CD4-positive, alpha-beta T cell treated with Interleukin-15 for 4 hours (primary cell): ENCODE data around the gene TMC3.
"Not testable (repeated sequence)": the region's sequence is repeated elsewhere in the genome, so short reads cannot be mapped to it uniquely, and the experiment has no call there.

ENCODE experiments used
- DNase-seq: peaks from one replicate; pipeline ENCODE4 v3.0.0-alpha.2; 2020; ENCODE audit warnings: low spot score

TMC3 gene

DNA sequence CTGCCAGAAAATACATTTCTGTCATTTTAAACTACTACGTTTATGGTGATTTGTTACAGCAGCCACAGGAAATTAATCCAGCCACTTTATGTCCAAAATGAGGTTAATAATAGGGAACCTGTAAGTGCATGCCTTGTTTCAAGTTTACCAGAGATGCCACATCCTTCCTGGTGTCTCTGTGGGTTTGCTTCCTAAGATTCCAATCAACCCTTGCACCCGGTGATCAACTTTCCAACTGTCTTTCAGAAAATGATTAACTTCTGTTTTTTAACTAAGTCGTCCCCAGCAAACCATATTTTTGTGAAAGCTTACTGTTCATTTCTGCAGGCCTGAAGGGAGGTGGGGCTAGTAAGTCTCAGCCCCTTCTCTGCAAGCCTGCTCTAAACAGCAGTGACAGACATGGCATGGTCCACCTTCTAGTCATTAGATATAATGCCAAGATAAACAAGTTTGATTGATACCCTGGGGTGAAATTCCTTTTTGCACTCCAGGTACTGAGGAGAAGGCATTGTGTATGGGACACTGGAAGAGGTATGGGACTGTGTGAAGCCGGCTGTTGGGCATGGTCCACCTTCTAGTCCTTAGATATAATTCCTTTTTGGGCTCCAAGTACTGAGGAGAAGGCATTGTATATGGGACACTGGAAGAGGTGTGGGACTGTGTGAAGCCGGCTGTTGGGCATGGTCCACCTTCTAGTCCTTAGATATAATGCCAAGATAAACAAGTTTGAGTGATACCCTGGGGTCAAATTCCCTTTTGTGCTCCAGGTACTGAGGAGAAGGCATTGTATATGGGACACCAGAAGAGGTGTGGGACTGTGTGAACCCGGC is 11.1 kb upstream of the TMC3 start:
- DNase-seq = no peak

DNA sequence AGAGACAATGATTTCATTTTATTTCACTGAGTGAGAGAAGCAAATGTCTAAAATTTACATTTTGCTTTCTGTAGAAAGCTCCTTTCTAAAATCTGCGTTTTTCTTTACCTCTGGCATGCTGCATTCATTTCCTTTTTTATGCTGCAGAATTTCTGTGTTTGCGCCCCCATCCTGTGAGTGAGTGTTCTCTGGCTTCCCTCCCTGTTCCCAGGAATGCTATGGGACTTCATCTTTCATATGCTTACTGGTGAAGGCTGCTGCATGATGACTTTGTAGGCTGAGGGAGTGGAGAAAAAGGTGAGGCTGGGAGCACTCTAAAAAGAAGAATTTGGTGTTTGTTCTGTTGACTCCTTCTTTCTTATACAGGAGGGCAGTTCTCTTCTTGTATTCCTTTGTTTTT is 7.7 kb upstream of the TMC3 start:
- DNase-seq = no peak

DNA sequence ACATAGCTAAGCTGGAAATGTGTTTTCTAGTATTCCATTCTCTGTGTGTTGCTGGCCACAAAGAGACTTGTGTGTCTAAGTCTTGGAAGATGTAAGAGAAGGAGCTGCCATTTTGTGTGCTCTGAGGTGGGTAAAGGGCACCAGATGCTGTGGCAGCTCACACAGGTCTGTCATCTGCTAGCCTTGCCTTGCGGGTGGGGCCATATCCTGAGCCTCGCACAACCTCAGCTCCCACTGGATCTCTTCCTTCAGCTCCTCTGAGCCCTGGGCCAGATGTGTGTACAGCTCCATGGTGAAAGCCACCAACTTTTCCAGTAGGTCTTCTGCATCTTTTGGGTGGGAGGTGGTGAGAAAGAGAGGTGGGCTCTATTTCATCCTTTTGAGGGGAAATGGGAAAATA is 6.7 kb upstream of the TMC3 start:
- no peak for DNase-seq

DNA sequence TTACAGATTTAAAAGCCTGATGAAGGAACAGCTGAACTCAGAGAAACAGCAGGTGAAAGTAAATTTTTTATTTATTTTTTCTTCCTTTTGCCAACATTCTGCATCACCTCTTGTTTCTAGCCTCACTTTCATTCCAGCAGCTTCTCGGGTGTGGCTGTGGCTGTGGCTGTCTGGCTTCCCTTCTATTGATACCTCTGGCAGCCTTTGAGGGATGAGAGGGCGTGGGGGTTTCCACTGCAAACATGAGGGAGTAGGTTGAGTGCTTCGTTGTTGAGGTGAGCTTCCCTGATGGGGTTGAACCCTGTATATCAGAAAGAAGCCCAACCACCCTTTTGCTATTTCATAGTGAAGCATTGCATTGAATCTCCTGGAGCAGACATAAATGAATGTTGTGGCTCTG is 6.2 kb upstream of the TMC3 start:
- DNase-seq = no peak

DNA sequence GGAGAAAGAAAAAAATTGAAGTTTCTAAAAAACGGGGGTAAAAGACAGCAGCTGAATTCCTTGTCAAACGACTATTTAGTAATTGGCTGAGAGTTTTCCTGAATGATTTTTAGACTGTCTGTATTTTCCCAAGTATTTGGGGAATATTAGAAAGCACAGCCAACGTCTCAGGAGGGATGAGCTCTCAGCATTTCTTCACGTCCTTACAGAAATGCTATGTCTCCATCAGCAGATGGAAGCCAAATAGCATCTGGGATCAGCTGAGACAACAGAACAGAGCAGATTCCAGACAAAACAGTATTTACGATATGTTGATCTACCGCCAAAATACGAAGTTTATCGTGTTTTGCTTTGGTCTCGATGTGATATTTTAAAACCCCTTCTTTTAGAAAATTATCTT is 5.3 kb upstream of the TMC3 start:
- DNase-seq = no peak

DNA sequence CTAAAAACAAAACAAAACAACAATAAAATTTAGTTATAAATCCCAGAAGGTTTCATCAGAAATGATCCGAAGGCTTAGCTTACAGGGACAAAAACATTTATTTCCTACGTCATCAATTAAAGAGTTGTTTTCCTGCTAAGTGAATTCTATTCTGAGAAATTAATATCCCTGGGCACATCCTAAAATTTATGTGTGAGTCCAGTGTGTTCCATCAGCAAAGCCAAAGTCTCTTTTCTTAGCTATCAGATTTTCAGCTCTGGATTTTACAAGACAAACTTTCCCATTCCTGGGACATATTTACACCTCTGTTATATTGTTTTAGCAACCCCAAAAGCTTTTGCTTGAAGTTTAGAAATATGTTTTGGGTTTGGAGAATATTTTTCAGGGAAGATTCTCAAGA is 4.4 kb upstream of the TMC3 start:
- no peak for DNase-seq

DNA sequence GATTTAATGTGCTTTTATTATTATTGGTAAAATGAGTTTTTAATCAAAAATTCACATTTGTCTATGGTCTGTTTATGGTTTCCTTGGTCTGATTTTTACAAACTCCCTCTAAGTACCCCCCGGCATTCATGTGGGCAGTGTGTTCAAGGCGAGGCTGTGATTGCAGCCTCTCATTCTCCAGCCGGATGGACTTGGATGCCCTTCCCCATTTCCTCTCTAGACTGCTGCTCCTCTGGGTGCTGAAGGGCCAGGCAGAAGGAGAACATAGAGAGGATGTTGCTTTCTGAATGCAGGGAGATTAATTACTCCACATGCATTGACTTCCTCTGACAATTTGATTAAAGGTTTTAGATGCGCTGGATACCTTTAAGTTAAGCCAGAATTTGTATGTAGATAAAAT is 3.9 kb upstream of the TMC3 start:
- DNase-seq = no peak

DNA sequence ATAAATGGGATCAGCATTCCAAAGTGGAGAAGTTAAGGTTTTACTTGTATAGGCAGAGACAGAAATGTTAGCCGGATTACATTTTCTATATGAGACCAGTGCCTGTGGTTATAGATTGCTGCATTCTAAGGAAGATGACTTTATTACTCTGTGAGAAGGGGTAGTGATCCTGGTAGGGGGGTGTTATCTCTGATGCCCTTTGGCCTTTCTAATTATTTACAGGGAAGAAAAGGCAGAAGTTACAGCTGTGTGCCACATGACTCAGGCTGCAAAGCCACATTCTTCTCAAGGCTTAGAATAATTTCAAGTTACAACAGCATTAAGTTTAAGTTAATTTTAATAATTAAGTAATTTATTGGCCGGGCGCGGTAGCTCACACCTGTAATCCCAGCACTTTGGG is 2.2 kb upstream of the TMC3 start:
- no peak for DNase-seq

DNA sequence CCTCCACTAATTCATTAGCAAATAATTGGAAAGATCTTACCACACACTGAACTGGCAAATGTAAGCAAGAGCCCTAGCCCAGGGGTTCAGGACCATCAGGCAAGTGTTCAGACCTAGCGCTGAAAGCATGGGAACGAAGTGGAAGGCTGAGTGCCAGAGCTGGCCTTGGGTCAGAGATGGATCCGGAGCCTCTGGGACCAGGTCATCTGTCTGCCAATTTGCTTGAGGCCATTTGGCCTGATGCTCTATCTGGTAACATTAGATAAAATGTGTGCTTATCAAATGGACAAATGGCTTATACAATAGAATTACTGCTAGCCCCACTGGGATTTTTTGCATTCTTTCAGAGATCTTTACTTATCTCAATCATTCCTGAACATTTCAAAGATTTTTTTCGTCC is 1.4 kb upstream of the TMC3 start:
- no peak for DNase-seq

DNA sequence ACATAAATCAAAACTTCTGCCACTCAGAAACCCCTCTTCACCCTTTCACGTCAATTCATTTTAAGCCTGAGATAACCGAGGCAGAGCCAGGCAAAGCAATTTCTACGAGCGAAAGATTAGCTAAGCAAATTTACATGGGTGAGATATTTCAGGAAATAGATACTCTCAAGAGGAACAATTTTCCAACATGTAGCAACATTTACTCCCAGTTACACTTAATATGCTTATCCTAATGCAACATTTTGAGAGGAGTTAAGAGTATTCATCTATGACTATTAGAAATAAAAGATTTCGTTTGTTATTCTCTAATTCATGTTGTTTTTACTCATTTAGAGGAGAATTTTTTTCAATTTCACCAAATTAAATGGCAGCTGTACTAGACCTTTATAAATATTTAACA is 837 bp downstream of the TMC3 start:
- no peak for DNase-seq

DNA sequence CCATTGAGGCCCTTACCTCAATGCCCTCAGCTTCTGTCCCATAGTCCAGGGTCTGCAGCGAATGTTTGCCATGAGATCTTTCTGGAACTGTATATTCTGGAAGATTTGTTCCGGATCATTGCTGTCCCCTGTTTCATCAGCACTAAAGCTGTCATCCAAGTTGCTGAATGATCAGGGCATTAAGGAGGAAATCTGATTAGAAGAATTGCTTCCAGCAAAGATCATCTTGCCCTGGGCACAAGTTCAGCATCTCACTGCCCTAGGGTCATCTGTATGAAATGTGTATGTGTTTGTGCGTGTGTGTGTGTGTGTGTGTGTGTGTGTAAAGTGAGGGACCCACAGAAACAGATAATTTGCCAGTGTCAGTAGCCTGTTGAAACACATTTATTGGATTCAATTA is 1.4 kb downstream of the TMC3 start:
- no peak for DNase-seq

DNA sequence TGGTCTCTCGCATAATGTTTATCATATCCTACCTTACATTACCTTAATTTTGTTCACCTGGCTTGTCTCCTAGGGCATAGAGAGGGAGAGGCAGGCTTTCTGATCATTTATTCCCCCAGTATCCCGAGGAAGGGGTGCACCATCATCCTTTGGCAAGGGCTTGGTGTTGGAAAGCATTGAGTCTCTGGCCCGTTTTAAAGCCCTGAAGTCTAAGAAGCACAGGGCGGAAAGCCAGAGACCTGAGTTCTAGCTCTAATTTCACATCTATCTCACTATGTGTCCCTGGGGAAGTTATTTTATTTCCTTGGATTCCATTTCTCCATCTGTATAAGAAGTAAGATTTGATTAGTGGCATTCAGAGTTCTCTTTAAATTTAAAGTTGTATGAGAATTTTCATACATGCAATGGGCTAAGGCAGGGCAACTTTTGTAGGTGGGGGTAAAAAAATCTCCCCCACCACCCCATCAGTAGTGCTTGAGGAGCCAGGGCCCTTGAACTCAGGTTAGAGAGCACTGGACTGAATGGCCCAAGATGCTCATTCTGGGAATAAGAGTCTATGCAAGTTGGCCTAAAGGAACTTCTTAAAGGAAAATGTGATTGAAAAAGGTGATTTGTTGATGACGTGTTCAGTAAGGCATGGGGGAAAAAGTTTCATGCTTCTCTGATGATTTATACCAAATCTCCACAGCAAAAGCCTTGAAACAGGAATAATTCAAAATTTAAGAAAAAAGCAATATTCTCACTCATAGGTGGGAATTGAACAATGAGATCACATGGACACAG is 10.1 kb downstream of the TMC3 start:
- no peak for DNase-seq

DNA sequence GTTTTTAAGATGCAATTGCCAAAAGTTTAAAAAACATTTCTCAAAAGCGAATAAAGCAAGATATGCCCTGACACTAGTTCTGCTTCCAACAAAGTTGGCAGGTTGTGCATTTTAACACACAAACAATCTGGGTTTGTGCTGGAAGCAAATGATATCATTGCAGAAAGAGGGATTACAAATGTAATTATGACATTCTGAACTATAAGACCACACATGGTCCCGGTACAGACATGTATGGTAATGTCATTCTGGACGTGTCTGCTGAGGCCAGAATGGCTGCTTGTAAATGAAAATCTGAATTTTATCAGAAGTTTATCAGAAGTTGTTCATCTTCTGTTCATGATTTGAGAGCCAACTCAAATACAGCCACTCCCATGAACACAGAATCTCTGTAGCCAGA is 10.7 kb downstream of the TMC3 start:
- DNase-seq = no peak

DNA sequence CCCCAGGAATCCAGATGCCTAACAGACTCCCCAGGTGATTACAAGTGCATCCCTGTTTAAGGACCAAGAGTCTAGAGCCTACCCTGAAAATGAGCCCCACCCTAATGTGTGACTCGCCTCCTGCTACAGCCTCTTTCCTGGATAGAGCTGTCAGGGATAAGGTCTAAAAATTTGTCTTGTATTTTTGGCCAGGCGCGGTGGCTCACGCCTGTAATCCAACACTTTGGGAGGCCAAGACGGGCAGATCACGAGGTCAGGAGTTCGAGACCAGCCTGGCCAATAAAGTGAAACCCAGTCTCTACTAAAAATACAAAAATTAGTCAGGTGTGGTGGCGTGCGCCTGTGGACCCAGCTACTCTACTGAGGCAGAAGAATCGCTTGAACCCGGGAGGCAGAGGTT is 11.2 kb downstream of the TMC3 start:
- no peak for DNase-seq

DNA sequence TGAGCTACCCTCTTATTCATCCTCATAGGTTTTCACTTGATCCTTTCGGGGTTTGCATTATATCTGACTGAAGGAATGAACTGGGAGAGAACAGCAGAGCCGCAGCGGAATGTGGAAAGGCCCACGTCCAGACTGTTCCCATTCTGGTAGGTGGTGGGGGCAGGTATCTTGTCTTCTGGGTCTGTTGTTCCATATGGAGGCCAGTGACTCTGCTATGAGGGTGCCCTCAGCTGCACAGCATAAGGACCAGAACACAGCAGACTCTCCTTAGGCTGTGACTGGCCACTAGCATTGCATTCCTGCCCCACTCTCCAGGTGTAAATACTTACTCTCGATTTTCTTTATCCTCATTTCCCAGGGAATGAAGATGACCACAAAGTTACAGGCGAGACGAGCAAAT is 12.1 kb downstream of the TMC3 start:
- no peak for DNase-seq

DNA sequence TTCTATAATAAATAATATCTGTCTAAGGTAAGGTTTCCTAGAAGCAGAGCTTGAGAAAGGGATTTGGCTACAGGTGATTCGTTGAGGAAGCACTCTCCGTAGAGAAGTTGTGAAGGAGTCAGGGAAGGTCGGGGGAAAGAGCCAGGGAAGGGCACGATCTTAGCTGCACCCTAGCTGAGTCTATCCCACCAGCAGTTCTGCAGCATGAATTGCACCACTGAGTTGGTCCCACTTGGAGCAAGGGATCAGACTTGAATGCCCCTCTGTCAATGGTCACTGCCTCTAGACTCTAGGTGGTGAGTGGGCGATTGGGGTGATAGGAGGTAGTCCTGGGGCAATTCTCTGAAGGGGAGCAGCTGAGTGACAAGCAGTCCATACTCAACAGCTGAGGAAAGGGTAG is 13.5 kb downstream of the TMC3 start:
- no peak for DNase-seq

DNA sequence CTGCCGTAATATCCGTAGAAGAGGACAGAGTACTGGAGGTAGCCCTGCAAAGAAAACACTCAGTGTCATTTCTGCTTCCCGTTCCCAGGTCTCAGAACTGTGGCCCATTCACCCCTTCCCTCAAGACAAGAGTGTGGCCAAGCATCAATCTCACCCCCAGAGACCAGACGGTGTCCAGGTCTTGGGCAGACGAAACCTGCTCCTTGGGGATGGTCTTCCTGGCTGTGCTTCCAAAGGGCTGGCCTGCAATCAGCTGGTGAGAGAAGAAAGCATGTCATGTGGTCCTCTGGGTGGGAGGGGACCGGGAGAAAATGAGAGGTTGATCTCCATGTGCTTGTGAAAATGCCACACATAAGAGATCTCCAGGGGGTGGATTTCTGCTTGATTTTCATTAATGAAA is 15.8 kb downstream of the TMC3 start:
- DNase-seq = no peak

DNA sequence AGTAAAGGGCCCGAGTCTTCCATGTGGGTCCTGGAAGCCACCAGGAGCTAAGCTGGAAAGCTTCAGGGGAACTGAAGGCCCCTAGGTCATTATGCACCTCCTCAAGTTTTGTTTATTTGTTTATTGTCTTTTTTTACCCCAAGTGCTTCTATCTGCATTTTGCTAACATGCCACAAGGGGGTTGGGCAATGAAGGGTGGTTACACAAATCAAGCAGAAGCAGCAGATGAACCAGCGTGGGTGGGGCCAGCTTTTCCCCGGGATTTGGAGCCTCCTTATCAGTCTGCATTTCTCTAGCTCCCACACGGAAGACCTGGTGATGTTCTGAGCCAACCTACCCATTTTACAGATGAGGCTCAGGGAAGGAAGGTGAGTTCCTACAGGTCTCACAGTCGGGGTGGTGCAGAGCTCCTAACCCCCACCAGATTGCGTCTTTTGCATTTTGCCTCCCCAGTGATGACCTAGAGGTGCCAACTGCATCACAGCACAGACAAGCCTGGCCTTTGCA is 16.8 kb downstream of the TMC3 start:
- no peak for DNase-seq

DNA sequence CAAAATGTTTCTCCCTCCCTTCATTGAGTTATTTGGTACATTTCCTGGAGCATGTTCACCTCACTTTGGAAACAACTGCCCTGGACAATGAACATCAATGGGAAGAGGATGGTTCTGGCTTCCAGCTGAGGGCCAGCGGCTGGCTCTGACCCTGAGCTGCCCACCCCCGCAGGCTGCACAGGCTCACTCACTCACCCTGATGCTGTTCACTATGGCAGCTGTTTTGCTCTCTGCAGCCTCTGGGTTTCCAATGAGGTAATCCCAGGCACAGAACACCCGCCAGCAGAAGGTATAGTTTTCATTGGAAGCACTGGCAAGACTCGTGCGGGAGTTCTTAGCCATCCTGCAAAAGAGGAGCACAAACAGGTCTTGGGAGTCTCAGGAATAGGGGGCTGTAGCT is 17.8 kb downstream of the TMC3 start:
- no peak for DNase-seq

DNA sequence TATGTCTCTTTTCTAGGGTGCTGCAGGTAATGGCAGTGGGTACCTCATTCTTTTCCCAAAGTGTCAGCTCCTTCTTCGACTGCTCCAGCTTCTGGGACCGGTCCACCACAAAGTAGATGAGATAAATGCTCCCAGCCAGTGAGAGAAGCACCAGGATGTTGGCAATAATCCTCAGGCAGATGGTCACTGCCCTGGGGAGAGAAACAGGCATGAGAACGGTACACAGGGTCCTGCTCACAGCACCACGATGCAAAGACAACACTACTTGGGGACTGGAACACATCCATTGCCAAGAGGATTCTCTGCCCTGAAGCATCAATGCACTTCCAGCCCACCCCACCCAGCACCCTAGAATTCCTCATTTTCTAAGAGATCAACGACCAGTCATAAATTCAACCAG is 22.4 kb downstream of the TMC3 start:
- no peak for DNase-seq

DNA sequence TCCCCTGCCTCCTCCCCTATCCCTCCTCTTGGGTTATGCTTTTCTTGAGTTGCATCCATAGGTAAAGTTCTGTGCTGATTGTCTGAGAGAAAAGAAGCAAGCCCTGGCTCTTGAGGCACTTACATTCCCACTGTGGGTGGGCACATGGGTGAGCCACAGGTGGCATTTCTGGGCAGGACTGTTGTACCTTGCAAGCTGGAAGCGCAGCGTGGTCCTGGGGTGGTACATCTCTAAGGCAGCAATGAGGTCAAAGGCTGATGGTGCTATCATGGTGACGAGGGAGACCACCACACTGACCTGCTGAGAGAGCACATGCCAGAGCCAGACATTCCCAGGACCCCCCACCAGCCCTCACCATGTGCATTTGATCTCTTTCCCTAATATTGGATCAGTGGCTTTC is 24.7 kb downstream of the TMC3 start:
- no peak for DNase-seq

DNA sequence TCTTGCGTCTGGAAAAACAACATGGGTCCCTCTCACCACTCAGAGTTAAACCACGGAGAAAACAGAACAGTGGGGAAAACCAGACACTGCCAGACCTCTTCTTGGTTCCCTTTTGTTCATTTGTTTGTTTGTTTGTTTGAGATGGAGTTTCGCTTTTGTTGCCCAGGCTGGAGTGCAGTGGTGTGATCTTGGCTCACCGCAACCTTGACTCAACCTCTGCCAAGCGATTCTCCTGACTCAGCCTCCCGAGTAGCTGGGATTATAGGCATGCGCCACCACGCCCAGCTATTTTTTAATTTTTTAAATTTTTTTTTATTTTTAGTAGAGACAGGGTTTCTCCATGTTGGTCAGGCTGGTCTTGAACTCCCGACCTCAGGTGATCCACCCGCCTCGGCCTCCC is 25.3 kb downstream of the TMC3 start:
- not testable (repeated sequence) for DNase-seq

DNA sequence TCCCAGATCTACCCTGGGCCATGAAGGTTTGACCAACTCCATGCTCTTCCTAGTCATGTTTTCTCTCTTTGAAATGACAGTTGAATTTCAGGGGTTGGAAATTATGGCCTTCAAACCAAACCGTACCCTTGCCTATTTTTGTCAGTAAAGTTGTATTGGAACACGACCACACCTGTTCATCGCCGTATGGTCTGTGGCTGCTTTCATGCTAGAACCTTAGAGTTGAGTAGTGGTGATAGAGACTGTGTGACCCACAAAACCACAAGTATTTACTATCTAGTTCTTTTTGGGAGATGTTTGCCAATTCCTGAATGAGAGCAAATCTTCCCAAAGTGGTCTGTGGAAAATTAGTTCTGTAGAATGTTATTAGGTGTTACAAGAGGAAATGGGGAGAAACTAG is 26.1 kb downstream of the TMC3 start:
- no peak for DNase-seq

DNA sequence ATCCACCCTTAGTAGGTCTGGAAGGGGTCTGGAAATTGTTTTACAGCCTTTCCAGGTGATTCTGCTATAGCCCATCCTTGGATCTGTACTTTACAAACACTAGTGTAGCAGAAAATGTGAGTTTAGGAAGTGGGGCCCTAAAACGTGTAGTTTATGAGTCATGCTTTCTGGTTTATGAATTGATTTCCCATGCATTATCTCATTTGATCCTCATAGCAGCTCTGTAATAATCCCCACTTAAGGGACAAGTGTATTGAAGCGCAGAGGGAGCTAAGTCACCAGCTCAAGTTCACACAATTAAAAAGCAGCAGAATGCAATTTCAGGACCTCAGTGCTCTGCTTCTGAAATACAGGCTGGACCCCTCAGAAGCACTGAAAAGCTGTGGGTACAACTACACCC is 27.4 kb downstream of the TMC3 start:
- no peak for DNase-seq
